ENCODE results near the gene C10orf62.
A peak's percentile ranks its signal among the peaks of the same experiment; 100 is the strongest.

The C10orf62 gene

GRCh38 chr10:97640174-97640867 is 50.8 kb downstream of the C10orf62 start, which contains the start of gene PI4K2A:
PI4K2A (plus strand) TSS chr10:97640671; CDS start chr10:97640743, 72 bp downstream.
- DNase-seq (ENCODE audit: low read depth): peak; percentile 99
- no peak for TF ChIP-seq CTCF (conservative IDR thresholded peaks at IDR 0.05; ENCODE audit: low read length)
- peak within 1 kb of the TSS; percentile 84 for H3K4me3 ChIP-seq (ENCODE audit: low read length)

All from AG10803 (cell line).